22Rv1 (cell line): ENCODE results near the gene NID1.

Experiments used
- H3K27ac ChIP-seq: fragments of 450-650 bp; 2 replicates; pipeline ENCODE4 v1.5.1; 2017
- CTCF ChIP-seq: fragments of 450-650 bp; IDR thresholded peaks from 2 replicates; pipeline ENCODE4 v1.5.1; 2017; ENCODE audit warnings: mild to moderate bottlenecking
- ZFX ChIP-seq: fragments of 450-650 bp; IDR thresholded peaks from 2 replicates; pipeline ENCODE4 v1.6.1; 2017; ENCODE audit warnings: antibody characterized with exemption, borderline replicate concordance

NID1 gene

GRCh38 chr1:236069796-236070195, 4.9 kb upstream of the NID1 start:
- TF ChIP-seq ZFX (no peak), CTCF (no peak)
- no peak overlapping the region for H3K27ac ChIP-seq

- TF ChIP-seq ZFX = no peak
- TF ChIP-seq CTCF = no peak
These were observed 3.1 kb upstream of the NID1 start for GRCh38 chr1:236067854-236068454.

GRCh38 chr1:236066828-236067386, 2.0 kb upstream of the NID1 start:
- TF ChIP-seq ZFX = no peak
- no peak for TF ChIP-seq CTCF
- H3K27ac ChIP-seq = no peak overlapping the region

More at GRCh38 chr1:236067854-236068454, 3.1 kb upstream of the NID1 start:
- no peak overlapping the region for H3K27ac ChIP-seq

- H3K27ac ChIP-seq = no peak overlapping the region
- no peak for TF ChIP-seq CTCF
- no peak for TF ChIP-seq ZFX
These were observed 1.2 kb upstream of the NID1 start for GRCh38 chr1:236066054-236066453.

GRCh38 chr1:236065509-236066005, 667 bp upstream of the NID1 start:
- 0 out of 2 replicates have a peak, but pooled peaks have one; percentile 28 for TF ChIP-seq CTCF
- no peak for TF ChIP-seq ZFX
- no peak overlapping the region for H3K27ac ChIP-seq

GRCh38 chr1:236063919-236064673, 794 bp downstream of the NID1 start:
- no peak overlapping the region for H3K27ac ChIP-seq
- TF ChIP-seq ZFX = no peak
- TF ChIP-seq CTCF = no peak

GRCh38 chr1:236063551-236063918, 1.4 kb downstream of the NID1 start:
- TF ChIP-seq ZFX (no peak), CTCF (no peak)
- H3K27ac ChIP-seq = no peak overlapping the region
